ENCODE data around the gene CNGA3. TPM values are rescaled to one million over a fixed set of nuclear protein-coding genes. Genes with fewer than 3 reads are reported as not detected.
"Not testable (repeated sequence)": the region's sequence is repeated elsewhere in the genome, so short reads cannot be mapped to it uniquely, and the experiment has no call there.

CNGA3 gene
- not detected in 2 replicates for total RNA-seq

- DNase-seq (ENCODE audit: low read depth in 2 of 2): peak; percentile 29 to 41
These were observed at the start of gene CNGA3 for GRCh38 chr2:98346311-98347236. Gene CNGA3, plus strand, starts transcription at chr2:98346456. Its CDS starts 23,520 bp downstream, at chr2:98369976.

DNA sequence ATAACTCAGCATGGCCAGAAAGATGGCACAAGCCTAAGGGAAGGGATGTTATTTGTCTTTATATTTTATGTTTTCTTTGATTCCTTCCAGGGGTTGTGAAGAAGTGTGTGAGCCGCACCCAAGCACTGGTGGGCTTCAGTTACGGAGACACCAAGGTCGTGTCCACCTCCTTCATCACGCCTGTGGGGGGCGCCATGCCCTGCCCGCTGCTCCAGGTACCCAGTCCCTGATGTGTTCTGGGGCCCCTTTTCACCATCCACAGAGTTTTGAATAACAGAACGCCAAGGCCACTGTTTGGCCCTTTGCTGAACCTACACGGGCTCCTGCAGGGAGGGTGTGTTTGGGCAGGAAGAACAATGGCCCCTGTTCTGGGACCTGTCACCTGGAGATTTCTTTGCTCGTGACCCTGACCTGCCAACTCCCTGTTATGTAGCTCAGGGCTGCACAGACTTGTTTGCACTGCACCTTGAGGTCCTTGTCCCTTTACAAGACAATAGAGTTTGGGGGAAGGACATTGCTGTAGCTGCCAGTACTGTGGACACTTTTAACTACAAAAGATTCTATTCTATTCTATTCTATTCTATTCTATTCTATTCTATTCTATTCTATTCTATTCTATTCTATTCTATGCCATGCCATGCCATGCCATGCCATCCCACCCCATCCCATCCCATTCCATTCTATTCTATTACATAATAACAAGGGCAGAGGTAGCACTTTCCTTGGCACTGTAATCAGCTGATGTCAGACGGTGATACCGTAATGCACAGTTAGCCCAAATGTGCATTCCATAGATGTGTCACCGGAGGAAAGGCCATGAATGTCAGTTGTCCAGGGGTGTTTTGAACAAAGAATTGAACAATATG, 48.2 kb upstream of the CNGA3 start:
- peak; percentile 8 to 92 for DNase-seq (ENCODE audit: low read depth in 2 of 2)

DNA sequence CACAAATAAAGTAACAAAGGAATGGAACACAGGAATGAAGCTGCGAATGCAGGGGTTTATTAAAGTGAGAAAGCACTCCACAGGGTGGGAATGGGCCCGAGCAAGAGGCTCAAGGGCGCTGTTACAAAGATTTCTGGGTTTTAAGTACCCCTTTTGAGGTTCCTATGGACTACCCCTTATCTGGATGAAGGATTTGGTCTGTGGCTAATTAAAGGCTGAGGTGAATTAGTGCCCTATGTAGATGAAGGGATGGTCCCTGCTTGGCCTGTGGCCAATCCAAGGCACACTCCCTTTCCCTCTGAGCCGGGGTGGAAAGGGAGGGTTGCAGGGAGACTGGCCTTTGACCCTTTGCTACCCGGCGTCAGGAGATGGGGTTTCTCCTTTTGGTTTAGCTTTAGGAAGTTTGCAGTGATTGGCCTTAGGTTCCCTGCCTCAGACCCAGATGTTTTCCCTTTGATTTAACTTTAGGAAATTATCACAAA, 47.5 kb upstream of the CNGA3 start:
- DNase-seq (ENCODE audit: low read depth in 2 of 2): no peak

DNA sequence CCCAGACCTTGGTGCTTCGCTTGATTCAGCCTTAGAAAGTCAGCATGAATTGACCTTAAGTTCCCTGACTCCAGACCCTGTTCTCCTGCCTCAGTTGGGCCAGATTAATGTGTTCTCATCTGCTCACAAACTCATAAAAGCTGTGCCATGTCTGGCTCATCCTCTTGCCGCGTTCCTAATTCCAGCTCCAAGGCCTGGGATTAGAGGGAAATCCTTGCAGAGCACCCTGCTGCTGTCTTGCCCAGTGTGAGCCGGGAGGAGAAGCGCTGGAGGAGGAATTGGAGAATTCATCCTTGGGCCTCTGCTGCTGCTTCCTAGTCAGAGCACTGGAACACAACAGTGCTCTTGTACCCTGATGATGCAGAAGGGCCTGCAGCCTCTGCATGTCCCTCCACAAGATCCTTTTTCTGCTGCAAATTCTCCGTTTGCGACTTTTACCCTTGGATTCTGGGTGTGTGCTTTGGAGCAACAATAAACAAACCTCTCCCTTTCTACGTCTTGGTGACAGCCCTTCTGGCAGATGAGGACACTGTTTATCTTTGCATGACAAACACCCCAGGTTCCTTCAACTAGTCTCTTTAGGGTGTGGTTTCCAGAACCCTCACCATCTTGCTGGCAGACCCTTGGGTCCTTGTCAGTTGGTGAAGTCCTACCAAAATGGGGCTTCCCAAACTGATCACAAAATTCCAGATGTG, 46.9 kb upstream of the CNGA3 start:
- no peak for DNase-seq (ENCODE audit: low read depth in 2 of 2)

DNA sequence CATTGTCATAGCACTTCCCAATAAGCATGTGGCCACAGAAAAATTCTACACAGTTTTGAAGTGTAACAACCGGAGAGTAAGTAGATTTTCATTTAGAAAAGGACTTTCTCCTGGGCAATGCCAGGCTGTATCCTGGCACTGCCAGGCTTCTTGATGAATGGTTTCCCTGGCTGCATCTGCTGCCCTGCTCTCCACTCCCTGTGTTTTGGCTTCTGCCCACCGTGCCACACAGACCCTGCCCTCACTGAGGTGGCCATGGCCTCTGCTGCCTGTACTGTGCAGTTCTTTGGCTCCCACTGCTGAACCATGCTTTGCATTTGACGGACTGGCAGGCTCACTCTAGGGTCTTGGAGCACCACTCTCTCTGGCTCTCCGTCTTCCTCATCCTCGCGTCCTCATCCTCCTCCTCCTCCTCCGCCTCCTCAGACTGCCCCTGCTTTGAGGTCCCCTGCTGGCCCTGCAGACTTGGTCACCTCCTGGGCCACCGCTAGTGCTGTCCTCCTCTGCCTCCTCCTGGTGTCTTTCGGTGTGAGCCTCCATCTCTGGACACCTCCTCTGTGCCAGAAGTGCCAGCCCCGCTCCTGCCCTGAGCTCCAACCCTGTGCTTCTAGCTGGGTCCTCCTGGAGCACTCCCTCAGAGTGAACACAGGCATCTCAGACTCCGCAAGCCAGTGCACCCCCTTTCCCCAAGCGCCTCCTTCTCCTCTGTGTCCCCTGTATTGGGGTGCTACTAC, 45.9 kb upstream of the CNGA3 start:
- no peak for DNase-seq (ENCODE audit: low read depth in 2 of 2)

GRCh38 chr2:98301469-98301868, 44.8 kb upstream of the CNGA3 start:
- DNase-seq (ENCODE audit: low read depth in 2 of 2): no peak

DNA sequence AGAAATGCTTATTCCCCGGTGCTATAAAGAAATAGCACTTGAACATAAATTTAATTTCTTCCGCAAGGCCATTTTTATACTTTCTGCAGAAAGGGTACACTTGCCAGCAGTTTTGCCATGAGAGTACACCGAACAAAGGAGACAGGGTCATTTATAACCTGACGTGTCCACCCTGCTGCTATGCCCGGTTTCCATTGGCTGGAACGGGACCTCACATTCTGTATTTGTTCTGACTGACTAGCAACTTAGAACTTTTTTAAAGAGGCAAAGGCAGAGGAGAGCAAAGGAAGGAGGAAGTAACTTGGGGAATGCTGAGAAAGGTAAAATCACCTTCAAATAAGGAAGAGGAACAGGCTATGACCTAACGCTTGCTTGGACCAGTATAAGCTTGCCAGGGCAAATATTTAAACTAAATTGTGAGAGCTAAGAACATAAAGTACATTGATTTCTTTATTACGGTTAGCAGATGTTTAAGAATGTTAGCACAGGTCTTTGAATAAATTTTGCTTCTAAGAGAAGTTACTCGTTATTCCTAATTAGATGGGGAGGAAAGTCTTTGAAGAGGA, 39.0 kb upstream of the CNGA3 start:
- DNase-seq (ENCODE audit: low read depth in 2 of 2): not testable (repeated sequence)

GRCh38 chr2:98308068-98308467, 38.2 kb upstream of the CNGA3 start:
- DNase-seq (ENCODE audit: low read depth in 2 of 2): no peak

GRCh38 chr2:98308532-98308931, 37.7 kb upstream of the CNGA3 start:
- DNase-seq (ENCODE audit: low read depth in 2 of 2): no peak

DNA sequence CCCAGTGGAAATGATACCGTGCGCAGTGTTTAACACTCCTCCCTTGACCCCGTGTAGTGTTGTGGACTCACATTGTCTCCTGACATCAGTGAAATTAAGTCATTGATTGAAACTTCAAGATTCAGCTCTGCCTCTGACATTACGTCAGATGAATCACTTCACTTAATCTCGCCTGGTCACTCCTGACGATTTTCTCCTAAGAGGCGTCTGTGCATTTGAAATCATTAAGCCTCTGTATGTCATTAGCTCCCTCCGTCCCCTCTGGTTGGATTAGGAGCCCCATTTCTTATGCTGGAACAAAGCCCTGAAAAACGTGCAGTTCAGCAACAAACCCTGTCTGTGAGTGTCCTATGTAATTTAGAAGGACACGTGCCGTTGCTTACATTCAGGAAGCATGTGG, 36.7 kb upstream of the CNGA3 start:
- DNase-seq (ENCODE audit: low read depth in 2 of 2): no peak

DNA sequence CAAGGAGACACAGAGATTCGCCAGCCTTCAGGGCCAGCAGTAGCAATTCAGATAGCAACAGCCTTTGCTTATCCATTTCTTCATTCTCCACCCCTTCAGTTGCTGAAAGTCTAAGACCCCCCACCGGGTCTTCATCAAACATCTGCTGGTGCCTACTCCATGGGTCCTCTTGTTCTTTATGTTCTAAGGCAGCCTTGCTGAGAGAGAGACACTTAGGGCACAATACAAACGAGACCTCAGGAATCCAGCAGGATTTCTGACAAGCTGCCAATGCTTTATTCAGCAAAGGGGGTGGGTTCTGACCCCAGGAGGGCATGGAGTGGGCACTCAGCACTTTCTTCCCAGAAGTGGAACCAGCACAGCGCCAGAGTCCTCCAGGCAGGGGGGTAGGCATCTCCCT, 36.2 kb upstream of the CNGA3 start:
- DNase-seq (ENCODE audit: low read depth in 2 of 2): no peak

DNA sequence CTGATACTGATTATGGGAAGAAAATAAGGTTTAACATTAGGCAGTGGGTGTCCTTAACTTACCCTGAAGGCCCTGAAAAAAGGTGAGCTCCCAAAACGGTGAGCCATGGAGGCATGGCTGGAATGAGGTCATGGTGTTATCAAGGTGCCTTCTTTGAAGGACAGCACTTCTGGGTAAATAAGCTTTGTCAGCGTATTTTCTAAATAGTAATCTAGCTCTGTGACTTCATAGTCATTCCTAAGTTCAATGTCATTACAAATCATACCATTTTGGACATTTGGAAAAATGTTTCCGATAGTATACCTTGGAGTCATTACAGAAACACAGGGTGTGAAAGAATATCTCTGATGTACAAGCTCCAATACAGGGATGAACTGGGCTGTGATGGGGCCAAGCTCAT, 35.2 kb upstream of the CNGA3 start:
- DNase-seq (ENCODE audit: low read depth in 2 of 2): no peak

- DNase-seq (ENCODE audit: low read depth in 2 of 2): no peak
These were observed 34.3 kb upstream of the CNGA3 start for GRCh38 chr2:98311771-98312545.

DNA sequence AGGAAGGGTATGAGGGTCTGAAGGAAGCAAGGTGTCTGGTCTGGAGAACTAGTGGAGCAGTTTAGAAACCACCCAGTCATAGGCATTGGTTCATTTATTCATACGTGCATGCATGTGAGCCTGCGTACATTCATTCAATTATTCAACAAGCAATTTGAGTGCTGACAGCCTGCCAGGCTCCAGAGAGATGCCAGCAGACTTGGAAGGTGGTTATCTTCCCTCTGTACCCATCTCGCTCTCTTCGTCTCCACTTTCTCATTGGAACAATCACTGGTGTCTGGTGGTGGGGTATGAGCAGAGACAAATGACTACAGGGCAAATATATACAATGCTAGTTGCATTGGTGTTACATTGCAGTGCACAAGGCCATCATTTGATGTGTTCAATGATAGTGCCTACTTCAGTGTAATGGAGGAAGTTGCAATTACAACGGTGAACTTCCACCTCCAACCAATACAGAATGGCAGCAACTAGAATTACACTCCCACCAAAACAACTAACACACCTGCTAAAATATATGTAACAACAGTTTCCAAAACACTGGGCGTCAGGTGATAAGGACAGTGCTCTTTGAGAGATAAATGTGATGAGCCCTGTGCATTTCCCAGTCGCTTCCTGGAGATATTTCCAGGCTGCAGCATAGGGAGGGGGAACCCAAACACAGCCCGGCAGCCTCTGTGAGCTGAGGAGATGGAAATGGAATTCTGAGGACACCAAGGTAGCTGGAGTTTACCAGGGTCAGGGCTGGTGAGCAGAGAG, 32.6 kb upstream of the CNGA3 start:
- peak in 1 of 2 donors; percentile 69 for DNase-seq (ENCODE audit: low read depth in 2 of 2)

DNA sequence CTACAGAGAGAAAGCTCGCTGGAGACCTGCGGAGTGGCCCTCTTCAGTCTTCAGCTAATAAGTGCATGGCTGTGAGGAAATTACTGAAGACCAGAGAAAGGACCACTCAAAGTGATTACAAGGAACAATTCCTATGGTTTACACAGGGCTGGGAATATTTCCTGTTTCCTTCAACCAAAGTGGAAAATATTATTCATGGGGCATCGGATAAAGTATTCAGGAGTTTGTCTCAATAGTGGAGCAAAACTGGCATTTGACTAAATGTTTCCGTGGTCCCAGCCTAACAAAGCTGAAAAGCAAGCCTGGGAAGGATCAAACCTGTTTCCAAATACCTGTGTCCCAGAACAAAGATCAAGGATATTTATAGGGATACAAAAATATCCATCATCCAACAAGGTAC, 32.0 kb upstream of the CNGA3 start:
- DNase-seq (ENCODE audit: low read depth in 2 of 2): peak in 1 of 2 donors; percentile 78

- no peak for DNase-seq (ENCODE audit: low read depth in 2 of 2)
These were observed 30.3 kb upstream of the CNGA3 start for GRCh38 chr2:98315957-98316356.

DNA sequence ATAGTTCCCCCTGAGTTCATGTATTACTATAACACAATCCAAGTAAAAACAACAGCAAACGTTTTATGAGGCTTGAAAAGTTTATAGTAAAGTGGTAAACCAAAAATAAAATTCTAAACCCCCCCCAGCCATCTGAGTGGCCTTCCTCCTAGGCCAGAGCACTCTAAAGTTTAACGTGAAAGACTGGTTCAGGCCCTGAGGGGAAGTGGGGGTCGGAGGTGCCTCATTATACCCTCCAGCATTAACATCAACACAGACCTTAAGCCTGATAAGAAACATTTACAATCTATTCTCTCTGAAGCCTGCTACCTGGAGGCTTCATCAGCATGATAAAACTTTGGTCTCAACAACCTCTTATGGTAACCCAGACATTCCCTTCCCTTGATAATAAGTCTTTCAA, 29.0 kb upstream of the CNGA3 start:
- no peak for DNase-seq (ENCODE audit: low read depth in 2 of 2)

DNA sequence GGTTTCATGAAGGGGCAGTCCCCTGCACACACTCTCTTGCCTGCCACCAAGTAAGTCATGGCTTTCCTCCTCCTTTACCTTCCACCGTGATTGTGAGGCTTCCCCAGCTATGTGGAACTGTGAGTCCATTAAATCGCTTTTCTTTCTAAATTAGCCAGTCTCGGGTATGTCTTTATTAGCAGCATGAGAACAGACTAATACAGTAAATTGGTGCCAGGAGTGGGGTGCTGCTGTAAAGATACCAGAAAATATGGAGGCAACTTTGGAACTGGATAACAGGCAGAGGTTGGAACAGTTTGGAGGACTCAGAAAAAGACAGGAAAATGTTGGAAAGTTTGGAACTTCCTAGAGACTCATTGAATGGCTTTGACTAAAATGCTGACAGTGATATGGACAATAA, 26.1 kb upstream of the CNGA3 start:
- not testable (repeated sequence) for DNase-seq (ENCODE audit: low read depth in 2 of 2)

DNA sequence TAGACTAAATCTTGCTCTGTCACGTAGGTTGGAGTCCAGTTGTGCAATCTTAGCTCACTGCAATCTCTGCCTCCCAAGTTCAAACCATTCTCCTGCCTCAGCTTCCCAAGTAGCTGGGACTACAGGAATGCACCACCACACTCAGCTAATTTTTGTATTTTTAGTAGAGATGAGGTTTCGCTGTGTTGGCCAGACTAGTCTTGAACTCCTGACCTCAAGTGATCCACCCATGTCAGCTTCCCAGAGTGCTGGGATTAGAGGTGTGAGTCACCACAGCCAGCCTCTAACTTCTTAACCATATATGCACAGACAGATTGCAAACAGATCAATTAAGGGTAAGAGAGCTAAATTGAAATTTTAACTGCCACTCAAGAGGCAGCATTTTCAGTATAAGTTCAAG, 22.1 kb upstream of the CNGA3 start:
- DNase-seq (ENCODE audit: low read depth in 2 of 2): peak in 1 of 2 donors; percentile 8
